SHP77 (cell line): ENCODE measurements around the gene MAGI3.
"Not testable (repeated sequence)": the region's sequence is repeated elsewhere in the genome, so short reads cannot be mapped to it uniquely, and the experiment has no call there.

Experiments used
- DNase-seq, 2 experiments: peaks; one replicate each; lab custom pipeline; 2025; lab: John Stamatoyannopoulos, UW

The MAGI3 gene

DNA sequence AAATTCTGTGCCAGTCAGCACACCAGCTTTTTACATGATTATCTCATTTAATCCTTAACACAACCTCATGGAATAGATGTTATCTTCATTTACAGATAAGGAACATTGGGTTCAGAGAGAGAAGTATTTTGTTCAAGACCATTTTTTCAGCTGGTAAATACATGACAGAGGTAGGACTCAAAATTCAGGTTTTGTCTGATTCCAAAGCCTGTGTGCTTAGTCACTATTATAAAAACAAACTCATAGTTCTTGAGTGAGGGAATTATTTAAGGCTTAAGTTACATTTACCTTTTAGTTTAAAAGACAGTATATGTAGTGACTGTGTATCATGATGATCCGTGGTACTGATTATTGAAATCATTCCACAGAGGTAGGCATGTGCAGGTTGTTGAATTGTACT, 125.2 kb downstream of the MAGI3 start:
- DNase-seq = no peak

DNA sequence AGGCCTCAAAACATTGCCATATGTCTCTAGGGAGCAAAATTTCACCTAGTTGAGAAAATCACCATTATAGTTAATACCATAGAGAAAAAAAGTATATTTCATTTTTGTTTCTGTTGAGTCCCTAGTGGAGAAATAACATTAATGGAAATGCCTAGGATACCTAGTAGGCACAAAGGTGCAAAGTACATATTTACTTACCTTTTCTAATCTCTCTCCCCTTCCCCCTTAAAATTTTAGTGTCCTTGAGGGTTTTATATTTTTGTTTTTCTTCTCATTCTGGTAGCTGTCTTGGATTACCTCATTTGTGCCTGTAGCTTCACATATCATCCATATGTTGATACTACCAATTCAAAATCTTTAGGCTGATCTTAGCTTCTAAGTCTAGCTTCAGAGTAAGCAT, 127.0 kb downstream of the MAGI3 start:
- no peak for DNase-seq

DNA sequence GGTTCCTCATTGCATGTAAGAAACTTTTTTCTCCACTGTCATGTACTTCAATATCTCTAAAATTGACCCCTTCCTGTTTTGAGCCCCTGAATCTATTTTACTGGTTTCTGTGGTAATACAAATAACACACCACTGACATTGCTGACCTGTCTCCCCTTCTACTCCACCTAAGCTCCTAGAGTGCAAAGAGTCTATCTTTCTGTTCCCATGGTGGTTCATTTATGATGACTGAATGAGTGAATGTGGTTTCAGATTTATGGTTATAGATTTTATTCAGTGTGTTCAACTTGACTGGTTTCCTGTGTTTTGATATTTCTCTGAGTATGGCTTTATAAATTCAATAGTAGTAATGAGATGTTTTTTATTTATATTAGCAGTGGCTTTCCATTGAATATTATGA, 127.7 kb downstream of the MAGI3 start:
- DNase-seq = no peak

DNA sequence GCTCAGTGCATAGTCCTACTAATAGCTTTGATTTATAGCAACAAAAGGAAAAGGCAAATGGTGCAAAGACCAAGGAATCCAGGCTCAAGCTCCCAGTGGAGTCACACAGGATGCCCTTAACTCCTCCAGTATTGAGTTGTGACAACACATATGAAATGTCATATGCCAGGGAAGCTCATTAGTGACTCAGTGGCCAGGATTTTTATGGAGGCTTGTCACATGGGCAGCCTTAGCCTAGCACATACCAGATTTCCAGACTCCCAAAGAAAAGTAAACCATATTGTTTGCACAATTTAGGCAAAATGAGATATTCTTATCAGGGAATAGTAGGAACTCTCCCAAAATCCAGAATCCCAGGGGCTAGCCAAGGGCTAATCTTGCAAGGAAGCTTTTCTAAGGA, 129.2 kb downstream of the MAGI3 start:
- no peak for DNase-seq

DNA sequence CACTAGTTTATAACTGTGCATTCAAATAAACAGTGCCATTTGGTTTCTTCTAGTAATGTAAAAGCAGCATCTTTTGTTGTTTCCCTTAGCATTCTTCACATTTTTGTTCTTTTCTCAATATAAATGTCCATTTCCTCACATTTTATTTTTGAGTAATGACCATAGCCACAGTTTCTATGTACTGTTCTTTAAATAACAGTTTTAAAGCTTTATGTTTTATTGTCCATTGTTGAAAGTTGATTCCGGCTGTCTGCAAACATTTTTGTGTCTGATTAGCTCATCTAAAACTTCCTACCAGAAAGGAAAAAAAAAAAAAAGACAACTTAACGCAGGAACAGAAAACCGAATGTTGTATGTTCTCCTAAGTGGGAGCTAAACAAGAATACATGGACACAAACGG, 139.7 kb downstream of the MAGI3 start:
- no peak for DNase-seq

DNA sequence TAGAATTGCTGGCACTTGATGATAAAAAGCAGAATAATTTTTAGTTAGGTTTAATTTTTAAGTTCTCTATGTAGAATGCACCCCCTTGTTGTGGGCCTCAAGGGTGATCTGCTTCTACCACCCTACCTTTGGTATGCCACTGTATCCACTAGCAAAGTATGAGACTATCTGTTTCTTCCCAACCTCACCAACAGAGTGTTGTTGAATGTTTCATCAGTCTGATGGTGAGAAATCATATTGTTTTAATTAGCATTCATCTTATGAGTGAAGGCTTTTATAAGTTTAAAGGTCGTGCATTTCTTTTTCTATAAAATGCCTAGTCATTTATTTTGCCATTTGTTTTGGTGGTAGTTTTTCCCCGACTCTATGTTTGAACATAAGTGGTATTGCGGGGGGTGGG, 141.0 kb downstream of the MAGI3 start:
- DNase-seq = no peak

DNA sequence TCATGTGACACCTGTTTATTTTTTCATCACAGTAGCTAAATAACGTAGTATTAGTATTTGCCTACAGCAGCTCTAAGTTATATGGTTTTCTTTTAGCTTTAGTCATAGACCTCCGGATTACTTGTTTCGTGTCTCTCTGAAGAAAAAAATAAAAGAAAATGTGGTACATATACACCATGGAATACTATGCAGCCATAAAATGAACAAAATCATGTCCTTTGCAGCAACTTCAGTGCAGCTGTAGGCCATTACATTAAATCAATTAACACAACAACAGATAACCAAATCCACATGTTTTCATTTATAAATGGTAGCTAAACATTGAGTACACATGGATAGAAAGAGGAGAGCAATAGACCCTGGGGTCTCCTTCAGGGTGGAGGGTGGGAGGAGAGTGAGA, 142.7 kb downstream of the MAGI3 start:
- DNase-seq = no peak

DNA sequence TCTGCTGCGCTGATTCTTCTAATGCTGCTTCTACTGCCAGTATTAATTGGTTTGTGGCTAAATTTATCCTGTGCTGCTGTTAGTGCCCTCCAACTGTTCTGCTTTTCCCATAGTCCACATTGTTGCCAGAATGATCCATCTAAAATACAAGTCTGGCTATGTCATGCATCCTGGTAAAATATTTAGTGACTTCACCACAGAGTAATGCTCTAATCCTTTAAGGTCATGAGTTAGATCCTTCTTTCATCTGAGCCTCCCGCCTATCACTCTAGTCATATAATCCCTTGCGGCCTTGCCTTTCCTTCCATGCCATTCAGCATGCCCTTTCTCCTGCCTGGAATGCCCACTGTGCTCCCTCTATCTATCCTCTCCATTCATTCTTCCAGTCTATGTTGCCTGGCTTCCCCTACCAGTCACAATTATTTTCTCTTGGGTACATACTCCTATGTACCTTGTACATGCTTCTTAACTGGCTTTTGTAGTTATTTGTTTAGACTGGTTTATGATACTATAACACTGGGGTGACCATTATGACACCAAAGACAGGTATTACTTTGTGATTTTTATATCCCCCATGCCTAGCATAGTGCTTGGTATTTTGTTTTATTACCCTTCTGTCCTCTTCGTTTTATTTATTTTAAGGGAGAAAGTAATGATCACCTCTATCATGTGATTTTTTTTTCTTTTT, 144.0 kb downstream of the MAGI3 start:
- DNase-seq = no peak

DNA sequence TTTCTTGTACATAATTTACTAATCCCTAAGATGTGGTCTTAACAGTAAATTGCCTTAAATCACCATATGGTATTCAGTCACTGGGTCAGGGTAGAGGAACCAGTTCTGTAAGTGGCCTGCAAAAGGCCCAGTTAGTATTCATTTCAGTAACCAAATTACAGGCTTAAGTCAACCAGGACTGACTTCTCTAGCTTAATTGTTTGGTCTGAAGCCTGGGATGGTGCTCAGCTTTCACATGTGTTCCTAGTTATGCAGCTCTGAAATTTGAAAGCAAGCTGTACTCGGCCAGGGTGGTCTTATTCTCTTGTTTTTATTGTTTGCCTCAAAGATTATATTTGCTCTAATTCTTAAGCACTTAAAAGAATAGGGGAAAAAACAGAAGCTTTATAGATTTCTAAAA, 144.6 kb downstream of the MAGI3 start:
- DNase-seq = no peak

DNA sequence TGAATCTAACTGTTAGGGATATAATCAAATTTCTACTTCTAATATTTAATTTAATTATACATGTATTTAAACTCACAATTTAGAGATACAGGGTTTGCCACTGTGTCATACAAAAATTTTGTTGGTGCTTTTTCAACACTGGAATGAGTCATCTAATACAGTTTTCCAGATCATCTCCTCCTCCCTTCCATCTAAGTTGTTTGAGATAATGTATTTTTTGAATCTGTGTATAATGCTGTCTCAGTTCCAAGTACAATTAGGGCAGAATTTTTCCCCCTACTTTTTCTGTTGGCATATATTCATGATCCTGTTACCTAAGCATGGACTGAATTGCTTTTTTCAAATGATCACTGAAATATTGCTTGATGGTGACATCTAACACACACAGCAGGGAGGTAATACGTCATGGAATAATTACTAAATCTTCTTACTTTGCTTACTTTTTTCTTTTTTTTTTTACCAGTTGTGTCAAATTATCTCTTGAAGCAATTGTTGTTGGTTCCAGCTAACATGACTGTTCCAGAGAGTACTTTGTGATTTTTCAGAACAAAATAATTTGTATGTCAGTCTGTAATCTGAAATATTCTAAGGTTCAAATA, 146.0 kb downstream of the MAGI3 start:
- DNase-seq = no peak

DNA sequence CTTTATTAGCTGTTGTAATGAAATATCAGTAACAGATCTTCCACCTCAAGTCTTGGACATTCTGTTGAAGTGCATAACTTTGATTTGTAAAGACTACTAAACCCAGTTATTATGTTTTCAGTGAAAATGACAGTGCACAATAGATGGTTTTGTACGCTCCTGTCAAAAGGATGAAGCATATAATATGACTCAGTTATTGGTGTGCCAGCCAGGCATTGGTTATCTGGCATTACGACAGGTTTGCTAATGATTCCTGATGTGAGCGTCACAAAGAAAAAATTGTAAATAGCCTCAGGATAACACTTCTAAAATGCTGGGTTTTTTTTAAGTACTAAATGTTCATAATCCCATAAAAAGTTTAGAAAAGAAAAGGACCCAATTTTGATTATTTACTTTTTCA, 147.9 kb downstream of the MAGI3 start:
- no peak for DNase-seq

DNA sequence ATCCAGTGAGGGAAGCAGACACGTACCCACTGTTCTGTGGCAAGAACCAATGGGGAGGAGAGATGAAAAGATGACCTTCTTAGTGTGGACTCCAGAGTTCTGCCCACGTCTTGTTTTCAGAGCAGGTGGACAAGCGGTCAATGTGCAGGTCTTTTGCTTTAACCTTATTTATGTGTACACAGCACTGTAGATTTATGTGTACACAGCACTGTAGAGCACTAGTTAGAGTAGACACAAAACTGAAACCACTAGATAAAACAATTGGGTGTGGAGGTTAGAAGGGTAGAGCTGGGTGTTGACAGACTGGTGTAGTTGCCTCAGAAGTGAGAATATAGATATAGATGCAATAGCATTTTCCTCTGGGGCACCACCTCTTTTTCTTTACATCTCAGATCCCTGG, 150.0 kb downstream of the MAGI3 start:
- DNase-seq = no peak

DNA sequence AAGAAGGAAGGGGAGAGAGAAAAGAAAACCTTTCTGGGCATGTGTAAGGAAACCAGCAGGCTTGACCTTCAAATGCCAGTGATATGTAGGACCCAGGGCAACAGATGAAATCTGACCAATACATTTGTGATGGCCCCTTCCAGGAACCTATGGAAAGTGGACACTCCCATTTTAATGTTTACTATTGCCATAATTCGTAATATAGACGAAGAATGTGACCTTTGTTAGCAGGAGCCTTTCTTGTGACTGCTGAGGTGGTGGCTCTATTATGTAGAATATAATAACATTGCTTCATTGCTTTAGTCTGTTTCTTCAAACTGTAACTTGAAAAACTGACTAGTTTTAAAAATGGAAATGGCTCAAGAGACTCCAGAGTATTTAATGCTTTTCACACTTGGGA, 150.8 kb downstream of the MAGI3 start:
- DNase-seq = no peak

DNA sequence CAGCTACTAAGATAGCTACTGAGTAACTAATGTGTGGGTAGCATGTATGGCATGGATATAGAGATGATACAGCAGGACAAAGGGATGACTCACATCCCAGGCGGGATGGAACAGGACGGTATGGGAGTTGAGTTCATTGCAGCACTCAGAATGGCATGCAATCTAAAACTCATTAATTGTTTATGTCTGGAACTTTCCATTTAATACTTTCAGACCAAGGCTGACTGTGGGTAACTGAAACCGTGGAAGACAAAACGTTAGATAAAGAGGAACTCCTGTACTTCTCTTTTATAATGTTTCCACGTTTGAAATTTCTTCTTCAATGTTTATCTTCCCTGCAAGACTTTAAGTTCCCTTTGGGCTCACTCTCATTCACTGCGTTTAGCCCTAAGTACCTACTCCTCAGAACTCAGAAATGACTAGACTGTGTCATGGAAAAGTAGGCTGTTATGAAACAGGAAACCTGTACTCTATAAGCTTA, 151.9 kb downstream of the MAGI3 start:
- DNase-seq = no peak

DNA sequence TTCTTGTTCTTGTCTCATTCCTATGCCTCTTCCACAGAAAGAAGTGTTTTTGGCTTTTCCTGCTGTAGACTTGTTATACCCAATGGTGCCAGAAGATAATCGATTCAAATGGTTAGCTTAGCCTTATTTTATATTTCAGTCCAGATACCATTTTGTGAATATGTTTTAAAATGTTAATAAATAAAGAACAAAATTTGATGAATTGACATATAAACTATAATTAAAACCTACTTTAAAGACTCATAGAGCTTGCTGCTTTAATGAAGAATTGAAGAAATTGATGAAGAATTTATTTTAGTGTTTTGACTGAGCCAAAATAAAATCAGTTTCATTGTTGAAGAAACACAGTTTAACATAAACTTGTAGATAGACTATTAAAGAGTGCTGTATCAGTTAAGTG, 152.8 kb downstream of the MAGI3 start:
- DNase-seq = no peak

DNA sequence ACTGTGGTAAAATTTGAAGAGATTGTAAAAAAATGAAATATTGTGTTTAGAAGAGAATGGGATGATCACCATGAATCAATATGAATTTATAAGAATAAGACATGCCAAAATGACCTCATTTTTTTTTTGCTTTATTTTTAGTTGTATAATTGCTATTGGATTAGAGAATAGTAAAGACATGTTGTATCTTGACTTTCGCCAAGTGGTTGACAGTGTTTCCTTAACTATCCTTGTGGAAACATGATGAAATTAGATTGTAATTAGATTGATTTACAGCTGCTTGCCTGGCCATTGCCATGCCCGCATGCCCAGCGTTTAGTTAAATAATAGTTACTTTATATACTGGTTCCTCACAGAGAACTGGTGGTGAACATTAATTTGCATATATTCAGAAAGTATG, 154.9 kb downstream of the MAGI3 start:
- DNase-seq = no peak

DNA sequence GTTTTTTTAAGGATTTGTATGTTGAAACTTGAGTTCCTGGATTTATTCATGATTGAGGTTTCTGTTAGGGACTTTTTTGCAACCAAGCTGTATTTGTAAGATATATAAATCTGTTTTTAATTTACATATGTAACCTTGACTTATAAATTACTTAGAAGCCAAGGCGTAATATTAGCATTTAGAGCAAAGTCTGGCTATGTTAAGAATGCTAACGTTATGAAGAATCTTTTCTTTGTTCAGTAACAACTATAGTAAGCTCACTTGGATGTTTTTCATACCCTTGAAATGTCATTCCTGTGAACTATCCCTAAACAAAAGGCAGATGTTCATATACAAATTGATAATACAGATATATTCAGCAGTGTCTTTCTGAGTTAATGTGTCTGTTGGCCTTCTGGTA, 155.3 kb downstream of the MAGI3 start:
- no peak for DNase-seq

DNA sequence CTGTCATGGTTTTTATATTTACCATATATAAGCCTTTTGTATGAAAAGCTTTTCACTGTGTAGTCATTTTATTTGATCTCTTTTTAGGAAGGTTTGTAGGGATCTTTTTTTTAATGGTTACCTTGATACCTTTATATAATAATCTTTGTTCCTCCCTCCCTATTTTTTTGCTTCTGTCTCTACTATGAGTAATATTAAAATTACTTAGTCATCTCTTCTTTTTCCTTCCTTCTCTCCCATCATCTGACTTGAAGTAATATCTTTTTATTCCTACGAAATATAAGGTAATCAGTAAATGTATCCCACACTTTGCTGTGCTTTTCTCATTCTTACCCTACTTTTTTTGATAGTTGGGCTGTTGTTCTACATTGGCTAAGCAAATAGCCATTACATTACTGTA, 161.4 kb downstream of the MAGI3 start:
- no peak for DNase-seq

DNA sequence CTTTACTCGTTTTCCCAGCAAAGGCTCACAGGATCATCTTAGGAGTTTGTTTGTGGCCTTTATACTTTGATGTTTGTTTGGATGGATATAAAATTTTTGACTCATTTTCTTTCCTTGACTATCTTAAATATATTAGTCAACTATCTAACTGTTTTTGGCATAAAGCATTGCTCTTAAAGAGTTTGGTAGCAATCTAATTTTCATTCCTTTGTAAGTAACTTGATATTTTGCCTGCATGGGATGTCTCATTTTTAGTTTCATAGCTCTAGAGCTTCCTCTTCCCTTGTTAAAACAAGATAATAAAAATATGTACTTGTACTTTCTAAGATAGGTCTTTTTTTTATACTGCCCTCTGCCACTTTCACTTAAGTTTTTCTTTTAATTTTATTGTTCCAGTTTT, 161.9 kb downstream of the MAGI3 start:
- DNase-seq = no peak

DNA sequence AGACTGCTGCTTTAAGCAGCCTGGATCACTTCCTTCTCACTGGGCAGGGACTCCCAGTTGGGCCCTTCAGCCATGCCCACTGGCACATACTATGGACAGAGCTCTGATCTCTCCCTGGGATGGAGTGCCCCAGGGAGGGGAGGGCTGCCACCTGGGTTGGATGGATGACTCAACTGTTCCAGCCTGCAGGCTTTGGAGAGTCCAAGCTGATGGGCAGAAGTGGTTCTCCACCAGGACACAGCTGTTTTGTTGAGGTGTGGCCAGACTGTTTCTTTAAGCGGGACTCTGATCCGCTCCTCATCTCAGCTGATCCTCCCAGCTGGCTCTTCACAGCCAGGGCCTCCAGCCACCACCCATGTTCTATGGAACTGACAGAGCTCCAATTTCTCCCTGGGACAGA, 166.9 kb downstream of the MAGI3 start:
- DNase-seq = no peak

DNA sequence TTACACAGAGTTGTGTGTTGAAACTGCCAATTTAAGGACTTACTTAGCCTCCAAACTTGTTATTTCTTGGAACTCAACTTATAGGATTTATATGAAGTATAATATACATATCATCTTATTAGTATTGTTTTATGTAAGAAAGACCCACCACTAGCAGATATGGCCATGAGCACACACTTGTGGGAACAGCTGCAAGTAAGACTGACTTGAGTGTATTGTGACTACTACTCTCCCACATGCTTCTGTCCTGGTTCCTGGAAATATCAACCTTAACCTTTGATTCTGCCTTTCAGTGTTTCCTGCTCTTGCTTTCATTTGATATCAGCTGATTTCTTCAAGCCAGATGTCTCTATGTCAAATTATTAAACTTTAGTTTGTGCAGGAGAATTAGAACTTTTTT, 175.3 kb downstream of the MAGI3 start:
- DNase-seq = no peak

DNA sequence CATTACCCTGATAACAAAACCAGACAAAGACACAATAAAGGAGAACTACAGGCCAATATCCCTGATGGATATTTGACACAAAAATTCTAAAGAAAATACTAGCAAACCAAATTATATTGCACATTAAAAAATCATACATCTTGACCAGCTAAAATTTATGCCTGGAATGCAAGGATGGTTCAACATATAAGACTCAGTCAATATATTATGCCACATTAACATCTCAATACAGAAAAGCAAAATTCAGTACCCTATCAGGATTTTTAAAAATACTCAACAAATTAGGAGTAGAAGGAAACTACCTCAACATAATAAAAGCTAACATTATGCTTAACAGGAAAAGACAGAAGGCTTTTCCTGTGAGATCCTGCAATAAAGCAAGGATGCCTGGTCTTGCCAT, 177.1 kb downstream of the MAGI3 start:
- no peak for DNase-seq

DNA sequence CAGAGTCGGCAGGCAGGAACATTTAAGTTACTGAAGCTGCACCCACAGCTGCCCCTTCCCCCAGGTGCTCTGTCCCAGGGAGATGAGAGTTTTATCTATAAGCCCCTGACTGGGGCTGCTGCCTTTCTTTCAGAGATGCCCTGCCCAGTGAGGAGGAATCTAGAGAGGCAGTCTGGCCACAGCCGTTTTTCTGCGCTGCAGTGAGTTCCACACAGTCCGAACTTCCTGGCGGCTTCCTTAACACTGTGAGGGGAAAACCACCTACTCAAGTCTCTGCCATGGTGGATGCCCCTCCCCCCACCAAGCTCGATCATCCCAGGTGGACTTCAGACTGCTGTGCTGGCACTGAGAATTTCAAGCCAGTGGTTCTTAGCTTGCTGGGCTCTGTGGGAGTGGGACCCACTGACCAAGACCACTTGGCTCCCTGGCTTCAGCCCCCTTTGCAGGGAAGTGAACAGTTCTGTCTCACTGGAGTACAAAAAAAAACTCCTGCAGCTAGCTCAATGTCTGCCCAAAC, 185.5 kb downstream of the MAGI3 start:
- DNase-seq = not testable (repeated sequence)

DNA sequence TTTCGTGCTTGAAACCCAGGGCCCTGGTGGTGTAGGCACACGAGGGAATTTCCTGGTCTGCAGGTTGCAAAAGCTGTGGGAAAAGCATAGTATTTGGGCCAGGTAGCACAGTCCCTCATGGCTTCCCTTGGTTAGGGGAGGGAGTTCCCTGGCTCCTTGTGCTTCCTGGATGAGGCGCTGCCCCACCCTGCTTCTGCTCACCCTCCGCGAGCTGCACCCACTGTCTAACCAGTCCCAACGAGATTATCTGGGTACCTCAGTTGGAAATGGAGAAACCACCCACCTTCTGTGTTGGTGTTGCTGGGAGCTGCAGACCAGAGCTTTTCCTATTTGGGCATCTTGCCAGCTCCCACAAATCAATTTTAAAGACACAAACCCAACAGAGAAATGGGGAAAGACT, 186.0 kb downstream of the MAGI3 start:
- DNase-seq = no peak
